ENCODE measurements around the gene CD300C.

DNA sequence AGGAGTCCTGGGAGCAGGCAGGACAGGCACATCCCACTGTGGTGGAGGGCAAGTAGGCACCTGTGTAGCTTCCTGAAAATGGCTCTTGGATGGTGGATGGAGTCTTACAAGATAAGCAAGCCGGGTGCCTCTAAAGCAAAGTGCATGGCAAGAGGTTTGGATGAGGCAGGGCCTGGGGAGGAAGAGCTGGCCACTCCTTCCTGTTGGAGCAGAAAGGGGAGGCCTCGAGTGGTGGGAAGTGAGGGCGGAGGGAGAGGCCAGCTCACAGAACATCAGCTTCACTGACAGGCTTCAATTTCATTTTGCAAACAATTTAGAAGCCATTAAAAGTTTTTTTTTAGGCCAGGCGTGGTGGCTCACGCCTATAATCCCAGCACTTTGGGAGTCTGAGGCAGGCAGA, 48.4 kb downstream of the CD300C start:
- TF ChIP-seq, protein P1, sequence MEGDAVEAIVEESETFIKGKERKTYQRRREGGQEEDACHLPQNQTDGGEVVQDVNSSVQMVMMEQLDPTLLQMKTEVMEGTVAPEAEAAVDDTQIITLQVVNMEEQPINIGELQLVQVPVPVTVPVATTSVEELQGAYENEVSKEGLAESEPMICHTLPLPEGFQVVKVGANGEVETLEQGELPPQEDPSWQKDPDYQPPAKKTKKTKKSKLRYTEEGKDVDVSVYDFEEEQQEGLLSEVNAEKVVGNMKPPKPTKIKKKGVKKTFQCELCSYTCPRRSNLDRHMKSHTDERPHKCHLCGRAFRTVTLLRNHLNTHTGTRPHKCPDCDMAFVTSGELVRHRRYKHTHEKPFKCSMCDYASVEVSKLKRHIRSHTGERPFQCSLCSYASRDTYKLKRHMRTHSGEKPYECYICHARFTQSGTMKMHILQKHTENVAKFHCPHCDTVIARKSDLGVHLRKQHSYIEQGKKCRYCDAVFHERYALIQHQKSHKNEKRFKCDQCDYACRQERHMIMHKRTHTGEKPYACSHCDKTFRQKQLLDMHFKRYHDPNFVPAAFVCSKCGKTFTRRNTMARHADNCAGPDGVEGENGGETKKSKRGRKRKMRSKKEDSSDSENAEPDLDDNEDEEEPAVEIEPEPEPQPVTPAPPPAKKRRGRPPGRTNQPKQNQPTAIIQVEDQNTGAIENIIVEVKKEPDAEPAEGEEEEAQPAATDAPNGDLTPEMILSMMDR (IDR thresholded peaks at IDR 0.05 in 2 of 3, conservative IDR thresholded peaks at IDR 0.05 in 1 of 3; ENCODE audit: control insufficient read depth in 2 of 3, extremely low read depth in 1 of 3, insufficient read depth in 1 of 3, low read depth in 3 of 3, low read length in 3 of 3), result no peak
- TF ChIP-seq CHD2 (IDR thresholded peaks at IDR 0.05; ENCODE audit: borderline replicate concordance, low read depth, low read length) (no peak), SIN3A (IDR thresholded peaks at IDR 0.05; ENCODE audit: low read depth, low read length) (no peak), POLR2A (IDR thresholded peaks at IDR 0.05; ENCODE audit: low read depth, low read length) (no peak), TCF12 (IDR thresholded peaks at IDR 0.05; ENCODE audit: low read depth, low read length) (no peak), CHD4 (IDR thresholded peaks at IDR 0.05) (no peak), EP300 (IDR thresholded peaks at IDR 0.05; ENCODE audit: borderline replicate concordance in 1 of 2, control insufficient read depth in 1 of 2, low read depth in 2 of 2, low read length in 2 of 2) (no peak), EED (IDR thresholded peaks at IDR 0.05; ENCODE audit: low read depth) (no peak), FOXK2 (IDR thresholded peaks at IDR 0.05) (no peak), TCF3 (IDR thresholded peaks at IDR 0.05; ENCODE audit: borderline replicate concordance, insufficient read depth, low read depth, low read length) (no peak), SMC3 (IDR thresholded peaks at IDR 0.05; ENCODE audit: borderline replicate concordance, low read length) (no peak), NR2F1 (conservative IDR thresholded peaks at IDR 0.05) (no peak), ATF7 (IDR thresholded peaks at IDR 0.05; ENCODE audit: low read depth) (no peak)

All from GM12878 (cell line).